Heart right ventricle (tissue), 16 donors: Measurements from ENCODE around the gene BCCIP. TPM values are rescaled to one million over a fixed set of nuclear protein-coding genes. Genes with fewer than 3 reads are reported as not detected.

Experiments
- ATAC-seq, 8 donors: fragments of 200-7000 bp; cut with Tn5 transposase; one replicate each; pipeline ENCODE4 v1.9.1; 2020; ENCODE audit warnings: mild to moderate bottlenecking in 8 of 8, moderate library complexity in 8 of 8, moderate number of reproducible peaks in 1 of 8
- DNase-seq, 2 donors: peaks; one replicate each; pipeline ENCODE4 v3.0.0-alpha.2; 2020
- H3K27ac ChIP-seq, 10 donors: fragments of 200-600 bp; sonication (generic) in 2 of 10; one replicate each; pipeline versions ENCODE4 v1.5.0 to v1.8.0; 2020 to 2022; ENCODE audit warnings: mild to moderate bottlenecking in 3 of 10
- H3K27me3 ChIP-seq, 7 donors: fragments of 200-600 bp; one replicate each; pipeline ENCODE4 v1.8.0; 2021 to 2022; ENCODE audit warnings: mild to moderate bottlenecking in 2 of 7
- H3K36me3 ChIP-seq, 9 donors: fragments of 200-600 bp; sonication (generic) in 1 of 9; one replicate each; pipeline versions ENCODE4 v1.5.0 to v1.8.0; 2020 to 2022; ENCODE audit warnings: mild to moderate bottlenecking in 2 of 9
- H3K4me1 ChIP-seq, 9 donors: fragments of 200-600 bp; sonication (generic) in 1 of 9; one replicate each; pipeline versions ENCODE4 v1.5.0 to v1.8.0; 2020 to 2022; ENCODE audit warnings: mild to moderate bottlenecking in 4 of 9
- H3K4me3 ChIP-seq, 10 donors: fragments of 200-600 bp; sonication (generic) in 2 of 10; one replicate each; pipeline versions ENCODE4 v1.5.0 to v1.8.0; 2020 to 2022; ENCODE audit warnings: mild to moderate bottlenecking in 7 of 10, moderate library complexity in 2 of 10
- H3K9me3 ChIP-seq, 11 donors: fragments of 200-600 bp in 10 of 11; sonication (generic) in 2 of 11; one replicate each; pipeline versions ENCODE4 v1.5.0 to v1.8.0; 2013 to 2022; ENCODE audit warnings: mild to moderate bottlenecking in 2 of 11, control low read depth in 1 of 11, moderate library complexity in 1 of 11
- WGBS, 2 donors: extraction: QIAGEN DNeasy Blood & Tissue Kit; methylation state at CpG; one replicate each; pipeline ENCODE4 v1.1.7; 2013; ENCODE audit warnings: inconsistent platforms in 1 of 2; 5-methylcytosine and 5-hydroxymethylcytosine counted together
- intact Hi-C, 10 donors: fragments of 100-400 bp; cut with DNase I; formaldehyde crosslinking; loops; one replicate each; pipeline versions ENCODE4 v1.11.1 to v1.14.2; 2022
- polyA plus RNA-seq, 2 donors: library from polyadenylated mRNA; stranded (reverse); fragments of 200-250 nt; gene quantifications; one replicate each; pipeline ENCODE4 v1.2.3, GENCODE V29; 2013
- total RNA-seq, 10 donors: library from RNA; stranded (reverse); fragmentation: NEBNext Ultra II Directional in 3 of 10; extraction: Animal tissue kit (Norgen Biotek cat#: 25700) in 3 of 10; gene quantifications; one replicate each; pipeline versions ENCODE4 v1.2.1 to v1.2.4, GENCODE V29; 2021 to 2023
- TF ChIP-seq, protein P1 (sequence below), 9 donors: fragments of 200-600 bp; sonication (generic) in 2 of 9; IDR thresholded peaks; one replicate each; pipeline versions ENCODE4 v1.5.0 to v1.8.0; 2021 to 2022; ENCODE audit warnings: antibody characterized with exemption in 9 of 9, mild to moderate bottlenecking in 5 of 9, moderate library complexity in 1 of 9
- donor health status: Arrhythmogenic right ventricular cardiomyopathy.
- donor health status: ischemic (EF 13 %, LVEDD 7.1; RV severe dilation, severe dysfunction).
- donor health status: healthy with polysubstance abuse.
- donor health status: DM: no; HTN: yes; CAD: no.
- donor health status: DM: no; HTN: no; CAD: no.
- donor health status: ischemic (EF 25% LVEDD 6.9; RV normal size, moderate dysfunction).
- donor health status: ischemic (EF 25% LVEDD 5.7; RV mildly dilated, moderate dysfunction).
- donor health status: healthy.
- donor health status: DM: yes; HTN: yes; CAD: no.
- donor health status: Ischemic cardiomyopathy.
- donor health status: ischemic (EF 35%, LVEDD 5.7; RV mildly dilated, moderate dysfunction).
- donor health status: nonischemic (EF 11% LVEDD 7.7; RV severe dilation, severe dysfunction).
- donor health status: DM: yes; HTN: yes; CAD: no.
- donor health status: PGD.
- donor health status: ischemic (EF 29% LVEDD 5.4; RV normal size, mild dysfunction).
- donor health status: nonischemic (EF 23%, LVEDD 6.1; RV moderate dilation, normal function).

The BCCIP gene
- total and polyA plus RNA-seq, 12 donors: 35.6 to 67.0 (median 45.6) TPM

DNA sequence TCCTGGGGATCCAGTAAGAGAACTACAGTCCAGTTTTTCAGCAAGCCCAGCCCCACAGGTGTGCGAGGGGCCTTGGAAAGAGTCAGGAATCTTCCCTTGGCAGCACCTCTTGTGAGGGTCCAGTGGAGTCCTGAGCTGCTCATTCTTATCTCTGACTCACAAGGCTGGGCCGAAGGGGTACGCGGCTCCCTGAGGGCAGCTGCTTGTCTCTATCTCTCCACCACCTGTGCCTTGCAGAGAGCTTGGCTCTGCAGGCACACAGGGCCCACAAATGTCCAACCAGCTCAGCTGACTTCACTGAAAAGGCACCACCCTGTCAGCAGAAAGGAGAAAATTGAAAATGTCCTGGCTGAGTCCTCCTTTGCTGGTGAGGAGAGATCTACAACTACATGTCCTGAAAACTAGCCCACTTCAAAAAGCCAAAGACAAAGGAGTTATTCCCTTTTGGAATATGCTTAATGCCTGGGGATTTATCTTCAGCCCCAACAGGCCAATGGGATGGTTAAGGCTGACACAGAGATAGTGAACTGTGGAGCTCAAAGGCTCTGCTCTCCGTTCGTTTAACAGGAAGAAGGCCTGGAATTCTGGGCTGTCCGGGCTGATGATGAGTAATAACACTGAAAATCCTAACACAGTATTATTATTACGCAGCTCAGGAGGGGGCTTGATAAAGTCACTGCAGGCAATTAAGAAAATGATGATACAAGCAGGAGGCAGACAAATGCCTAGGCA is 23.7 kb upstream of the BCCIP start:
- 83 to 88% methylated on average over 8 of the region's 8 CpGs for WGBS, 2 donors
- Histone ChIP-seq H3K4me1 (peaks cover 0 to 17% (median 0%) of the 10 kb centered on the region in 9 donors), H3K27ac (no peak overlapping the region), H3K36me3 (peaks cover 0 to 93% (median 6%) of the 10 kb centered on the region in 9 donors), H3K27me3 (no peaks in the 10 kb centered on the region), H3K9me3 (no peaks in the 10 kb centered on the region), H3K4me3 (no peak overlapping the region)
- ATAC-seq (no peak), DNase-seq (no peak)
- TF ChIP-seq, protein P1, sequence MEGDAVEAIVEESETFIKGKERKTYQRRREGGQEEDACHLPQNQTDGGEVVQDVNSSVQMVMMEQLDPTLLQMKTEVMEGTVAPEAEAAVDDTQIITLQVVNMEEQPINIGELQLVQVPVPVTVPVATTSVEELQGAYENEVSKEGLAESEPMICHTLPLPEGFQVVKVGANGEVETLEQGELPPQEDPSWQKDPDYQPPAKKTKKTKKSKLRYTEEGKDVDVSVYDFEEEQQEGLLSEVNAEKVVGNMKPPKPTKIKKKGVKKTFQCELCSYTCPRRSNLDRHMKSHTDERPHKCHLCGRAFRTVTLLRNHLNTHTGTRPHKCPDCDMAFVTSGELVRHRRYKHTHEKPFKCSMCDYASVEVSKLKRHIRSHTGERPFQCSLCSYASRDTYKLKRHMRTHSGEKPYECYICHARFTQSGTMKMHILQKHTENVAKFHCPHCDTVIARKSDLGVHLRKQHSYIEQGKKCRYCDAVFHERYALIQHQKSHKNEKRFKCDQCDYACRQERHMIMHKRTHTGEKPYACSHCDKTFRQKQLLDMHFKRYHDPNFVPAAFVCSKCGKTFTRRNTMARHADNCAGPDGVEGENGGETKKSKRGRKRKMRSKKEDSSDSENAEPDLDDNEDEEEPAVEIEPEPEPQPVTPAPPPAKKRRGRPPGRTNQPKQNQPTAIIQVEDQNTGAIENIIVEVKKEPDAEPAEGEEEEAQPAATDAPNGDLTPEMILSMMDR (IDR thresholded peaks at IDR 0.05): no peak
- intact Hi-C loops: loop anchor here in 1 of 10 donors (5.0 kb wide), 1 partner anchor 917 kb away; no protein-coding TSS in a partner anchor

DNA sequence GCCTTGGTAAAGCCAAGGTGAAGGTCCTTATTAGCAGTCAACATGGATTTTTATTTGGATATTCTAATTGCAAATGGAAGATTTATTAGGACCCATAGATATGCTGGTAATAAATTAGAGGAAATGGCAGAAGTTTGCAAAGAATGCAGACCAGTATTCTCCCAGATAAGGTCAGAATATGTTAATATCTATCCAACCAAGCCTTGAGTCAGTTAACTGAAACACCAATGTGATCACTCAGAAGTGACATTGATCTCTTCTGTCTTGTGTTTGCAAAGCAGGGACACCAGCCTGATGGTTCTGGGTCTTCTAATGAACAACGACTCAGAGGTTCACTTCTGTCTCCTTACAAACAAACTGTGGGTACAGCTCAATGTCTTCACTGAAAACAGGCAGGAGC is 21.8 kb upstream of the BCCIP start:
- ATAC-seq (no peak), DNase-seq (no peak)
- no peaks in the 10 kb centered on the region for H3K9me3 ChIP-seq
- no peak overlapping the region for H3K27ac ChIP-seq
- intact Hi-C loops: no loop called here
- WGBS, 2 donors: 94 to 100% methylated on average over 1 of the region's 1 CpG
- H3K4me3 ChIP-seq: no peak overlapping the region
- peaks cover 0 to 96% (median 15%) of the 10 kb centered on the region in 9 donors for H3K36me3 ChIP-seq
- peaks cover 0 to 7% (median 0%) of the 10 kb centered on the region in 9 donors for H3K4me1 ChIP-seq
- H3K27me3 ChIP-seq: no peaks in the 10 kb centered on the region
- TF ChIP-seq, protein P1 (IDR thresholded peaks at IDR 0.05): no peak

DNA sequence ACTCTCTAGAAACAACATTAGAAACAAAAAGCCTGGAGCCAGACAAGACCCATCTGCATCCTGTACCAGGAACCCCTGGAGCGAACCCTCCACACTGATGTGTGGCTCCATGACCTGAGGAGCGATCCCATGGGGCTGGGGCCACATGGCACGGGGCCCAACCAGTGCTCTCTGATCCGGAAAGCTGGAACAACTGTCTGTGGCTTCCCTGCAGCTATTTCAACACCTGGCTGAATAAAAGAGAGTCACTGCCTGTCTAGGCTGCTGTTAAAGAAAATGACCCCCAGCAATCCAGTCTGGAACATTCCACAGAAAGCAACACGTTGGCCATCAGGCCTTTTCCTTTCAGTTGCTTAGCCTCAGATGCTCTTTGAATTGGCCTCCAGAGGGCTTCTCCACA is 21.2 kb upstream of the BCCIP start:
- TF ChIP-seq, protein P1 (IDR thresholded peaks at IDR 0.05): no peak
- peaks cover 0 to 9% (median 0%) of the 10 kb centered on the region in 9 donors for H3K4me1 ChIP-seq
- intact Hi-C loops: no loop called here
- H3K27ac ChIP-seq: no peak overlapping the region
- H3K9me3 ChIP-seq: no peaks in the 10 kb centered on the region
- ATAC-seq (peak in 1 of 8 donors; percentile 37), DNase-seq (no peak)
- H3K4me3 ChIP-seq: no peak overlapping the region
- H3K27me3 ChIP-seq: no peaks in the 10 kb centered on the region
- 79 to 87% methylated on average over 5 of the region's 5 CpGs for WGBS, 2 donors
- peaks cover 0 to 96% (median 16%) of the 10 kb centered on the region in 9 donors for H3K36me3 ChIP-seq

DNA sequence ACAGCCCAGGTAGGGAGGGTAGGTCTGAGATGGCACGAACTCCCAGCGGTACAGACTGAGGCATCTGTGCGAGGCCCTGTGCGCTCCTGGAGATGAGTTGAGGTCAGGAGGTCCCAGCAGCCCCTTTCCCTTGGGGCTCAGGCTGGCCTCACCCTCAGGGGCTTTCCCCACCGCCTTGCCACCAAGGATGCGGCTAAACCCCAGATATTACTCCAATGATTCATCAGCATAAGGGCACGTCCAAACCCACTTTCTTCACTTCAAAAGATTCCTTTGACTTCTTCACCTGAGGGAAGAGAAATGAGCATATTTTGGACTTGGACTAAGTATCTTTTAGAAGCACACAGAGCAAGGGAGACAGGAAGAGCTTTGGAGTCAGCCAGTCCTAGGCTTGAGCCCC is 20.6 kb upstream of the BCCIP start:
- WGBS, 2 donors: 97 to 99% methylated on average over 7 of the region's 7 CpGs
- intact Hi-C loops: no loop called here
- no peak overlapping the region for H3K27ac ChIP-seq
- peaks cover 0 to 96% (median 16%) of the 10 kb centered on the region in 9 donors for H3K36me3 ChIP-seq
- no peak for ATAC-seq
- H3K27me3 ChIP-seq: no peaks in the 10 kb centered on the region
- no peak for DNase-seq
- H3K9me3 ChIP-seq: no peaks in the 10 kb centered on the region
- TF ChIP-seq, protein P1 (IDR thresholded peaks at IDR 0.05): no peak
- peaks cover 0 to 9% (median 0%) of the 10 kb centered on the region in 9 donors for H3K4me1 ChIP-seq
- no peak overlapping the region for H3K4me3 ChIP-seq
